Hematopoietic multipotent progenitor cell treated with erythropoietin and hydrocortisone succinate and interleukin-3 and kit ligand, for 6 days (in vitro differentiated cells): Measurements from ENCODE around the gene AAMP.
"Not testable (repeated sequence)": the region's sequence is repeated elsewhere in the genome, so short reads cannot be mapped to it uniquely, and the experiment has no call there.

ENCODE experiments used
- DNase-seq: peaks from one replicate; pipeline ENCODE4 v3.0.0-alpha.2; 2015

Gene AAMP

DNA sequence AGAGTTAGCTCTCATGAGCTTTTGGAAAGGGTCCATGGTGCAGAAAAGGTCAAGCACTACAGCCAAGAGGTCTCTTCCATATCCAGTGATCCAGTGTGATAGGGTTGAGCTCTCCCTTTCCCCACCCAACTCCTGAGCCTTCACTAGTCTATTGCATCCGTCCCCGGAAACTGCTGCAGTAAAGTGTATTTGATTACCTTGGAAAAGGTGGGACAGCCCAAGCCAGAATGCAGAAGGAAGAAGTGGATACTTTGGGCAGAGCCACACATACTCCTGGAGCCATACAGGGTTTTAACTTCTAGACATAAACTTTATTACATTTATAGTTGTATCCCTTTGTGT lies 3.9 kb upstream of the AAMP start:
- no peak for DNase-seq

DNA sequence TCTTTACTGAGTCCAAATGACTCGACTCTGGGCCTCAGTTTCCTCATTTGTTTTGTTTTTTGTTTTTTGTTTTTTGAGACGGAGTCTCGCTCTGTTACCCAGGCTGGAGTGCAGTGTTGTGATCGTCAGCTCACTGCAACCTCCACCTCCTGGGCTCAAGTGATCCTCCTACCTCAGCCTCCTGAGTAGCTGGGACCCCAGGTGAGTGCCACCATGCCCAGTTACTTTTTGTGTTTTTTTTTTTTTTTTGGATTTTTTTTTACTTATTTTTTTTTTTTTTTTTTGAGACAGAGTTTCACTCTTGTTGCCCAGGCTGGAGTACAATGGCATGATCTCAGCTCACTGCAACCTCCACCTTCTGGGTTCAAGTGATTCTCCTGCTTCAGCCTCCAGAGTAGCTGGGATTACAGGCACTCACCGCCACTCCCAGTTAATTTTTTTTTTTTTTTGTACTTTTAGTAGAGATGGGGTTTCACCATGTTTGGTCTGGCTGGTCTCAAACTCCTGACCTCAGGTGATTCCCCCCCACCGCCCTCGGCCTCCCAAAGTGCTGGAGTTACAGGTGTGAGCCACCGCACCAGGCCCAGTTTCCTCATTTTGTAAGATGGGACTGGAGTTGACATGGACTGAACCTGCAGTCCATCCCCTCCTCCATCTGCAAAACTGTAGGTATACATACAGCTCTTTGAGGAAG lies 3.4 kb upstream of the AAMP start:
- DNase-seq, result not testable (repeated sequence)

DNA sequence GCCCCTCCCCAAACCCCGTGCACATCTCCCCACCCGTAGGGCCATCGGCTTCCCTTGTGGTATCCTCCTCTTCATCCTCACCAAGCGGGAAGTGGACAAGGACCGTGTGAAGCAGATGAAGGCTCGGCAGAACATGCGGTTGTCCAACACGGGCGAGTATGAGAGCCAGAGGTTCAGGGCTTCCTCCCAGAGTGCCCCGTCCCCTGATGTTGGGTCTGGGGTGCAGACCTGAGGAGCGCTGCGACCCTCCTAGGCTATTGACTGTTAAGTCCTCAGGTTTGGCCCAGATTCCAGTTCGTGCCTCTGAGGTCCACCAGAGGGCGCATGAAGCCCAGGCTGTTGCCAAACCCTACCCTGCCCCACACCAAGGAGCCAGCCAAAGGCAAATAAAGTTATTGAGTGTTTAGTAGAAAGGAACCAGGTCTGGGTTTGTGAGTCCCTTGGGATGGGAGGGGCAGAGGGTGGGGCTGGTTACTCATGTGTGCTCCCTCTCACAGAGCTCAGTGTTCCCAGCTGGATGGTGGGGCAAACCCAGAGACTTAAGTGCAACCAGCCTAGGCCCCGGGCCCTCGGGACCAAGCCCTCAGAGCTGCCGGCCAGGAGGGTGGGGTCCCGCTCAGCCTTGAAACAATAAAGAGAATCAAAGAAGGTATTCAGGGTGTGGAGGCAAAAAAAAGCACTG lies 2.7 kb upstream of the AAMP start:
- peak; percentile 96 for DNase-seq

DNA sequence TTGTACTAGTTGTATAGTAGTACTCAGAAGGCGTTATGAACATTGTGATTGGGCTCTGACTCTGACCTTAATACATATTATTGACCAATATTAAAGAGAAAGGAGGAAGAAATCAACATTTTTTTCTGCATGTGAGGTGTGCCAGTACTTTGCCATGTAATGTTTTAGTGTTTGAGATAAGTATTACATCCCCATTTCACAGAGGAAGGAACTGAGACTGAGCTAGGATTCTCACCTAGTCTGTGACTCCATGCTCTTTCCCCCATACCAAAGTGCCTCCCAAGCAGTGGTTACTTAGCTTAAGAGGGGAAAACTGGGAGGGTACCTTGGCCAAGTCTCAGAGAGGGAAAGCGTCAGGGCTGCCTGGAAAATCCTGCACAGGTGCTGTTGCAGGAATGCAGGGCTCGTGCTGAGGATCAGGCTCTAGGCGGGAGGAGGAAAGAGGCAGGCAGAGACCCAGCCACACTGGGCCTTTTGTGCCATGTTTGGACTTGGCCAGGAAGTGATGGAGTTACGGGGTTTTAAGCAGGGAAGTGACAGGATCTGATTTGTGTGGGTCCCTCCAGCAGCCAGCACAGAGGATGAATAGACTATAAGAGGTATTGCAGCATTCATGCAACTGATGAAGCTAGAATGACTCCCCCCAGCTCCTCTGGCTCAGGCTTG lies 2.1 kb upstream of the AAMP start:
- DNase-seq, result no peak

DNA sequence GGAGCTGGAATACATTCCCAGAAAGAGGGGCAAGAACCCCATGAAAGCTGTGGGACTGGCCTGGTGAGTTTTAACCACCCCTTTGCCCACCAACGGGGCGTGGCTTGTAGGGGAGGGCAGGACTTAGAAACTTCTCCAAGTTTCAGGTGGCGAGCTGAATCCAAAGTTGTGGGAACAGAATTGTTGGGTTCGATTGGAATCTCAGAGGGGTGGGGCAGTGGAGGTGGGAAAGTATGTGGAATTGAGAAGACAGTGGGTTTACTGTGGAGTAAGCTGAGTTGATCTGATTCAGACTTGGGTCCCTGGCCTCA lies 1.5 kb upstream of the AAMP start:
- no peak for DNase-seq

DNA sequence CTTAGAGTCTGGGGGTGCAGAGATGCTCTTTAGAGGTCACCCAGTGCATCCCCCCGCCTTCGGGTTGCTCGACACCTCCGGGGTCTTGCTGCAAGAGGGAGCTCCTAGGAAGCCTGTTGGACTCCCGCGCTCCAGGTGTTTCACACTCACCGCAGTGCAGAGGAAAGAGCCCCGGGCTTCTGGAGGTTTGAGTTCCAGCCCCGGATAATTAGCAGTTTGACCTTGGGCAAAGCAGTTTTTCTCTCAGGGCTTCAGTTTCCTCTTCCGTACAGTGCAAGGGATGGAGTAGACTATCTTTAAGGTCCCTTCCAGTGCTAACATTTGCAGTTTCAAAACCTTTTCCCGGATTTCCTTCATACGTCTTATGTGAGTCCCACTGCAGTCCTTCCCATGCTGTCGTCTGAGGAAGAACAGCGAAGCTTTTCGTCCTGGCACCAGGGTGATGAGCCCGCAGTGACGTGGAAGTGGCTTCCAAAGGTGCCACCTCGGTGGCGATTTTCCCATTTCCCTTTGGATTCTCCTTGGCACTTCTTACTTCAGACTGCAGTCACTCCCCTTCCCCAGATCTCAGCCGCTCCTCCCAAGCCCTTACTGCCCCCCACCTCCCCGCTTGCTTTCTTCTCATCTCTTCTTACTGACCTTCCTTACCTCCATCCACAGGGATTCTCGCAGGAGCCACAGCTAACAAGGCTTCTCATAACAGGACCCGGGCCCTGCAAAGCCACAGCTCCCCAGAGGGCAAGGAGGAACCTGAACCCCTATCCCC lies 967 bp upstream of the AAMP start:
- DNase-seq, result peak; percentile 53

DNA sequence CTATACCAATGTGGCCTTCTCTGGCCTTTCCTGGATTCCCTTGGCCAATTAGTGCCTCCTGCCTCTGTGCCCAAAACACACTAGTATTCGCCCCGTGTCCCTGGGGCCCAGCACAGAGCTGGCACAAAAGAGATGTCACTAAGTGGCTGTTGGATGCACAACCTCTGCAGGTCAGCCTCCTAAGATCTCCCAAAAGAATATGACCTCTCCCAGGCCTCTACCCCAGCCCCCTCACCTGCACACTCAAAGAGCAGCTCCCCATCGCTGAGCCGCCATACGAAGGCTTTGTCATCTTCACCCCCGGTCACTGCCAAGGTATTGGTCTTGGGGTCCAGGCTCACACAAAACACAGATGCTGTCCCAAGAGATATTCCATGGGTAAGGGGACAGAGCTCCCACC lies 2.7 kb downstream of the AAMP start:
- DNase-seq, result no peak

DNA sequence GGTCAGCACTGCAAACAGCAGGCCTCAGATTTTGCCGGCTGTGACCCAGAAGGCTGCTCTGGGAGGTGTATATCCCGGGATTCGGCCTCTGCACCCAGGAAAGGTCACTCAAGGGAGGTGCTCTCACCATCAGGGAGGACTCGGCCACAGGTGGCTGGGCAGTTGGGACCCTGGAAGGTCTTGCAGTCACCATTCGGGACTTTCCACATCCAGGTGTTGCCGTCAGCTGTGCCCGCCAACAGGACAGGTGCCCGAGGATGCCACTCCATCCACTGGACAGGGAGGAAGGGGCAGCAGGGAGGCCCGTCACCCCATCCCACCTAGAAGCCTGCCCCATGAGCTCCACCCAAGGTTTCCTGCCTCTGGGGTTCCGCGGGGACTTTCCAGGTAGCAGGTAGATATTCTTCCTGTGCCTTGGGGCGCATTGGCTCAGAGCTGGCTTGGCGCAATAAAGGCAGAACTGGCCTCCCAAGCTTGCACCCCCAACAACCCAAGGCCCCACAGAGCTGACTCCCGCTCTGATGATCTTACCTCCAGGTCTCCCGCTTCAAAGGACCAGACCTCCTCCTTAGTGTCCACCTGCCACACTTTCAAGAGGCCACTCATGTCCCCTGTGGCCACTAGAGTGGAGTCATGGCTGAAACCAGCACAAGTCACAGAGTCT lies 3.5 kb downstream of the AAMP start:
- no peak for DNase-seq

DNA sequence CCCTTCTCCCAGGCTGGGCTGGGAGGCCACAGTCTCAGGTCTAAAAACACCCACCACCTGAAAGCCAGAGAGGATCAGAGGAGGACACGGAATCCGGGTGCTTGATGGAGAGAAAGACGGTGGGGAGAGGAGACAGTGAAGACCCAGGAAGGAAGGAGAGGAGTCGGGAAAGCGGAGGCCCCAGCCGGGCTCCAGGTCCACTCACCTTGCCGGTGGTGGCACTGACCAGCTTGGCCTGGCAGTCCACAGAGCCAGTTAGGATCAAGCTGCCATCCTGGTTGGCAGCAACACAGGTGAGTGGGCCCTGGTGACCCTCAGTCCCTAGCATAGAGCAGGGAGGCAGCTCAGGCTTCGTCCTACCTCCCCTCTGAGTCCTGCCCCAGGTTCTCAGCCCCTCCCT lies 4.3 kb downstream of the AAMP start:
- no peak for DNase-seq

DNA sequence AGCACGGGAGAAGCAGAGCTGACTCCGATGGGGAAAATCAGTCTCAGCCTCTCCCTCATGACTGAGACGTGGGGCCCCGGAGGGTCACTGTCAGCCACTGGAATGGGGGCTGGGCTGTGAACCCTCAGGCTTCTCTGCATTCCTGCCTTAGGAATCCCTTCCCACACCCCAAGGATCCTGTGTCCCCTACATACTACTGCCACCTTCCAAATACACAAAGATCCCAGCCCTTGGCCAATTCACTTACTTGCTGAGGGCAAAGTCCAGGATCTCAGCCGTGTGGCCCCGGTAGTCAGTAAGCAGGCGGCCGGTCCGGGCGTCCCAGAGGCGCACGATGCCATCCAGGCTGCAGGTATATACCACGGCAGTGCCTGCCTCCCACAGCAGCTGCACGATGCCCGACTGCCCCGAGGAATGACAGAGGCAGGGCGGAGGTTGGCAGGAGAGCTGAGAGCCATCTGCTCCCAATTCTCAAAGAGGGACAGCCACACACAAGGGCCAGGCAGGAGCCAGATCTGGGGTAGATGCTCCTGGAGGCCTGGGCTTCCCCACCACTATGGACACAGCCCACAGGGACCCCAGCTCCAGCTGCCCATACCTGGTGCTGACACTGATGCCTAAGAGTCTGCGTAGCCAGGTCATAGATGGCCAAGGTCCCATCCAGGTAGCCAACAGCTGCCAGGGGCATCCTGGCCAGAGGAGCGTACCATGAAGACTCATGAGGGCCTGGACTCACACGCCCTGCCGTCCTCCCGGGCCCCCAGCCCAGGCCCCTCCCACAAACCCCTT lies 5.0 kb downstream of the AAMP start:
- DNase-seq, result no peak

DNA sequence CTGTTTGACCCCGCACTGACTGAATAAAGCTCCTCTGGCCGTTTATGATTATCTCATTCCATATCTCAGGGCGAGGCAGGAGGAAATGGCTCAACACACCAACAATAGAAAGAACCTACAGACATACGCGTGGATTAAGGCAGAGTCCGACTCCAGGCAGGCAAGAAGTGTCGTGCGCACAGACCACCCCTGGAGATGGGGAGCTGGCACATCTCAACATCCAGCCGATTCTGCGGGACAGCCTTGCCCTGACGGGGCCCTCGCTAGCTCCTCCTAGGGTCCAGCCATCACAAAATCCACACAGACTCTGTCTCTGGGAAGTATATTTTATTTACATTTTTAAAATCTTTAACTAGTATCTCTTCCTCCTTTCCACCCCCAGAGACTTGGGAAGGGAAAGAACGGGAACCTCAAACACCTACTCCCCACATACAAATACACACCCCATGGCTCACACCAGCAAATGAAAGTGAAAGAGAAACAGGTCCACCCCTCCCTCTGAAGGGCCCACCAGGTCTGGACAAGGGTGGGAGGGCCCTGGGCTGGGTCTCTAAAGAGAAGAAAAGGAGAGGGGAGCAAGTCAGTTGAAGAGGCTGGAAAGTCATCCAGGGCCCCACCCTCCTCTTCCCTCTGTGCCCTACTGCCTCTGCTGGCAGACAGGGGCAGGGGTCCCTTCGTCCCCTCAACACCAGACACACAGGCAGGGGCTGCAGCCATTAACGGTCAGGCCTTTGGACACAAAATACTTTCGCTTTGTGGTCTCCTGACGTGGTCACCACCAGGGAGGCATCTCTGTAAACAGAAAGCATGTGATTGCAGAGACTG lies 5.9 kb downstream of the AAMP start:
- no peak for DNase-seq

DNA sequence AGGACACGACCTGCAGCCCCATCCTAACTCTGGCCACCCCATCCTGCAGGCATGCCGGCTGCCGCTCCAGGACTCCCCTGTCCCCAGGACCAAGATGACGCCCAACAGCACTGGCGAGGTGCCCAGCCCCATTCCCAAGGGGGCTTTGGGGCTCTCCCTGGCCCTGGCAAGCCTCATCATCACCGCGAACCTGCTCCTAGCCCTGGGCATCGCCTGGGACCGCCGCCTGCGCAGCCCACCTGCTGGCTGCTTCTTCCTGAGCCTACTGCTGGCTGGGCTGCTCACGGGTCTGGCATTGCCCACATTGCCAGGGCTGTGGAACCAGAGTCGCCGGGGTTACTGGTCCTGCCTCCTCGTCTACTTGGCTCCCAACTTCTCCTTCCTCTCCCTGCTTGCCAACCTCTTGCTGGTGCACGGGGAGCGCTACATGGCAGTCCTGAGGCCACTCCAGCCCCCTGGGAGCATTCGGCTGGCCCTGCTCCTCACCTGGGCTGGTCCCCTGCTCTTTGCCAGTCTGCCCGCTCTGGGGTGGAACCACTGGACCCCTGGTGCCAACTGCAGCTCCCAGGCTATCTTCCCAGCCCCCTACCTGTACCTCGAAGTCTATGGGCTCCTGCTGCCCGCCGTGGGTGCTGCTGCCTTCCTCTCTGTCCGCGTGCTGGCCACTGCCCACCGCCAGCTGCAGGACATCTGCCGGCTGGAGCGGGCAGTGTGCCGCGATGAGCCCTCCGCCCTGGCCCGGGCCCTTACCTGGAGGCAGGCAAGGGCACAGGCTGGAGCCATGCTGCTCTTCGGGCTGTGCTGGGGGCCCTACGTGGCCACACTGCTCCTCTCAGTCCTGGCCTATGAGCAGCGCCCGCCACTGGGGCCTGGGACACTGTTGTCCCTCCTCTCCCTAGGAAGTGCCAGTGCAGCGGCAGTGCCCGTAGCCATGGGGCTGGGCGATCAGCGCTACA lies 7.0 kb downstream of the AAMP start:
- DNase-seq, result no peak

DNA sequence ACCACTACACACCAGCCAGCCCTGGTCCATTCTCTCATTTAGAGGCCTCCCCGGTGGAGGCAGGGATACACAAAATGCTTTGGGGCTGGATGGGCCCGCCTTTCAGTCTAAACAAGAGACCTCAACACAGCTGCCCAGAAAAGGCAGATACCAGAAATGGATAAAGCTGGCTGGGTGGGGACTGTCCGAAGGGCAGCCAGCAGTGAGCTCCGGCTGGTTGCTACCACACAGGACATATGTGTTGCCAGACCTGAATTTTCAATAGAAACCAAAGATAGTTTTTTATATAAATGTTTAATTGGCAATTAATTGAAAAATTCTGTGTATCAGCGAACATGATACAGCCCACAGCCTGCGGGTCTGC lies 7.7 kb downstream of the AAMP start:
- no peak for DNase-seq

DNA sequence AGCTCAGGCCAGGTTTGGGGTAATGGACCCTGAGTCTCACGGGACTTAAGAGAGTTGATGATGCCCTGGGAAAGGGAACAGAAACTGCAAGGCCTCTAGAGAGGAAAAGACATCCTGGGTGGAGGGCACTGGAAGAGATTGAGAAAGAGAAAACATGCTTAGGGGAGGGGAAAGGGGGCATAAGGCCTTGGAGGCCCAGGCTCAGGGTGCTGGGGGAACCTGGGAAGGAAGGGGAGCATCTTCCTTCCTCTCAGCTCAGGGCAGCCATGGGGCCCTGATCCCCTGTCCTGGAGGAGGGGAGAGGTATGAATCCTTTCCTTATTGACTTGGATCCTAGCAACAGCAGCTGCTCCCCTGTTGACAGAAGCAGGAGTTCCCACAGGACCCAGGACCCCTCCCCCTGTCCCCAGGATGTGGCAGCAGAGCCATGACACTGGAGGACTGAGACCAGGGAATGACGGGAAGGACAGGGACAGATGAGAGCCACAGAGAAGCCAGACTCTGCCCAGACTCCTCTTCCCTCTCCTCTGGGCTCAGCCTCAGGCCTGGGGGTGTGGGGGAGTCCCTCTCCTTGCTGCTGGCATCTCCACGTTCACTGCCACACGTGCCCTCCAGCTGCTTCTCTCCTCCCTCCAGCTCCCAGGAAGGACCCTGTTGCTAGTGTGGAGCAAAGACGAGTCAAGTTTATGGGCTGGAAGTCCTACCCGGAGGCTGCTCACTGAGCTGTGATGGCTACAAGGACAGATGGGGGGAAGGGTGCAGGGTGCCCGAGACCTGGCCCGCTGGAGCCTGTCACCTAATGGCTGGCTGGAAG lies 8.3 kb downstream of the AAMP start:
- DNase-seq, result no peak

DNA sequence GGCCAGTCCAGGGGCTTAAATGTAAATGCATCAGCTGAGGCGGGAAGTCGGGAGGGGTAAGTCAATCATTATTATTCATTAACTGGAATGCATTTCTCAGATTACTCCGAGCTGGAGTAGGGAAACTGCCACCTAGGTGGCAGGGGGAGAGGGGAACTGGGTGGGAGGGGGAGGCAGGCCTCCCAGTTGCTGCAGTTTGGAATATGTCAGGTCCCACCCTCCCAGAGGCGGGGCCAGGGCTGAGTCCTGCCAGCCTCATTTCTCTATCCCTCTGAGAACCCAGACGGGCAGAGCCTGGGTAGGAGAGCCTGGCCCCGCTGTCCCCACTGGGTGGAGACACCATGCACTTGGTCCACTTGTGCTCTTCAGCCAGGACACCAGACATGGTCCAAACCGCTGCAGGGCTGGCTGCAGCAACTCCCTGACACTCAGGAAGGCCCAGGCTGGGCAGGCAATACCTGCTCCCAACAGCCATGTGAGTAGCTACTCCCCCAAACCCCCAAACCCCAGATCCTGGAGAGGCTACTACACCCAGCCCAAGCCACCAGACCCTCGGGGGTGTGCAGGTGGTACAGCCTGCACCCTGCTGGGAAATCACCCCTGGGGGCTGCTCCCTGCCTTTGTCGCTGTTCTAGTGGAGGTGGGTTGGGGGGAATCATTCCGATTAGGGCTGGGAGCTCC lies 9.1 kb downstream of the AAMP start, which contains the start of gene GPBAR1:
Gene GPBAR1 (plus strand): TSS at position 274 of the 681 bp plus-strand sequence. CDS start 1,710 bp downstream, outside the sequence.
- no peak for DNase-seq

DNA sequence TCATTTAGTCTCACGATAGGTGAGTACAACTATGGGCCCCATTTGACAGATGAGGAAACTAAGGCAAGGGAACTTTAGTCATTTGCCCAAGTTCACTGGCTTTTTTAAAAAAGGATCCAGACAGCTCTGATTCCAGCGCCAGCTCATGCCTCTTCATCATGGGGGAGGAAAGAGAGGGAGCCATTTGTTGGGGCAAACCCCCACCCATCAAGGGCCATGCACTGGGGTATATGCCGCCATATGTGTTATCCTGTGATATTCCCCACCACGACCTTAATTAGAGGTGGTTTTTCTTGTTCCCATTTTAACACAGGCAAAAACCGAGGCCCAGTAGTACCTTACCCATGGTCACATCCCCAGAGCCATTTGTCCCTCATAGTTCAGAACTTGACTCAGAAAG lies 9.8 kb downstream of the AAMP start:
- DNase-seq, result no peak

DNA sequence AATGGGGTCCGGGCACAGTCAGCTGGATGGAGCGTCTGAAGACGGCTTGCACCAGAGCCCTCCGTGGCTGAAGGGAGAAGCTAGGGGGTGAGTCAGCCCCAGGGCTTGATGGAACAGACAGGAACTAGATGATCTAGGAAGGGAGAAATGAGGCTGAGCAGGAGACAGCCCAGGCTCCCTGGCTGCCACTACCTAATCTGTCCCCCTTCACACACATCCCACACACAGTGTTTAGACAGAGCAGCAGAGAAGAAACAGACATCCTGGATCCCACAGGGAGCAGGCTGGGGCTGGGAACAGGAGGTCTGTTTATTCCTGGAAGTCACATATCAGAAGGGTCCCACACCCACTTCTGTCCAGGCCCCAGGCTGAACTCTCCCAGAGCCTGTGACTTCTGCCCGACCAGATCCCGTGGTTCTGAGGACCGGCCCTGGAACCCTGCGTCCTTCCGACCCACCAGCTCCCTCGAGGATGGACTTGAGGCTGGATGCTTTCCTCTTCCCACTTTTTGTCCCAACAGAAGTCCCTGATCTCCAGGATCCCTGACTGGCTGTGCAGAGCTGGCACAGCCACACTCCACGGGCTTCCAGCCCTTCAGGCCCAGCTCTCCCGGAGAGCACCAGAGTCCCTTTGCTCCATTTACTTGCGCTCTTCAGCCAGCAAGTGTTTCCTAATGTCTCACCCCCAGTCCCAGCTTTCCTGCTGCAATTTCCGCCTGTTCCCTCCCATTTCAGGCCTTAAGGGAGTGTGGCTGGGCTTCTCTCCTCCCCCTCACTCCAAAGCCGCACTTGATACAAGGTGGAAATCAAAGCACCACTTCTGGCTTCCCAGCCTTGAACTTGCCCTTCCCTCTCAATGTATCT lies 10.6 kb downstream of the AAMP start:
- DNase-seq, result no peak
